Measurements from ENCODE around the gene DNAJC3.
"Not testable (repeated sequence)": the region's sequence is repeated elsewhere in the genome, so short reads cannot be mapped to it uniquely, and the experiment has no call there.

DNAJC3 gene

GRCh38 chr13:95716231-95716630 is 39.3 kb downstream of the DNAJC3 start:
- no peak for DNase-seq

- no peak for DNase-seq
Measured at GRCh38 chr13:95722241-95722640, 45.3 kb downstream of the DNAJC3 start.

- DNase-seq = no peak
Measured at GRCh38 chr13:95723438-95723837, 46.5 kb downstream of the DNAJC3 start.

GRCh38 chr13:95724252-95724651 is 47.3 kb downstream of the DNAJC3 start:
- DNase-seq = no peak

GRCh38 chr13:95726876-95727275 is 49.9 kb downstream of the DNAJC3 start:
- DNase-seq = no peak

GRCh38 chr13:95728957-95729356 is 52.0 kb downstream of the DNAJC3 start:
- no peak for DNase-seq

GRCh38 chr13:95734124-95734523 is 57.2 kb downstream of the DNAJC3 start:
- no peak for DNase-seq

GRCh38 chr13:95740071-95740978 is 63.4 kb downstream of the DNAJC3 start:
- DNase-seq = not testable (repeated sequence)

- no peak for DNase-seq
Measured at GRCh38 chr13:95740979-95741320, 64.0 kb downstream of the DNAJC3 start.

- no peak for DNase-seq
Measured at GRCh38 chr13:95741584-95742563, 64.9 kb downstream of the DNAJC3 start.

- no peak for DNase-seq
Measured at GRCh38 chr13:95743192-95743591, 66.3 kb downstream of the DNAJC3 start.

- no peak for DNase-seq
Measured at GRCh38 chr13:95745289-95745688, 68.3 kb downstream of the DNAJC3 start.

- DNase-seq = no peak
Measured at GRCh38 chr13:95745752-95746151, 68.8 kb downstream of the DNAJC3 start.

- DNase-seq = no peak
Measured at GRCh38 chr13:95749545-95749944, 72.6 kb downstream of the DNAJC3 start.

- DNase-seq = no peak
Measured at GRCh38 chr13:95752677-95753076, 75.7 kb downstream of the DNAJC3 start.

GRCh38 chr13:95754069-95754468 is 77.1 kb downstream of the DNAJC3 start:
- DNase-seq = no peak

GRCh38 chr13:95756072-95756471 is 79.1 kb downstream of the DNAJC3 start:
- DNase-seq = no peak

- not testable (repeated sequence) for DNase-seq
Measured at GRCh38 chr13:95762626-95763025, 85.7 kb downstream of the DNAJC3 start.

- no peak for DNase-seq
Measured at GRCh38 chr13:95763601-95764000, 86.7 kb downstream of the DNAJC3 start.

GRCh38 chr13:95771905-95772304 is 95.0 kb downstream of the DNAJC3 start:
- no peak for DNase-seq

GRCh38 chr13:95779522-95779921 is 102.6 kb downstream of the DNAJC3 start:
- no peak for DNase-seq

- DNase-seq = no peak
Measured at GRCh38 chr13:95781016-95781415, 104.1 kb downstream of the DNAJC3 start.

- not testable (repeated sequence) for DNase-seq
Measured at GRCh38 chr13:95781940-95782339, 105.0 kb downstream of the DNAJC3 start.

- no peak for DNase-seq
Measured at GRCh38 chr13:95783747-95784146, 106.8 kb downstream of the DNAJC3 start.
